NCI-H510A (cell line): ENCODE measurements around the gene CCDC148.
"Not testable (repeated sequence)": the region's sequence is repeated elsewhere in the genome, so short reads cannot be mapped to it uniquely, and the experiment has no call there.

Source experiments
- DNase-seq: peaks from one replicate; lab custom pipeline; 2025; lab: John Stamatoyannopoulos, UW

CCDC148 gene

DNA sequence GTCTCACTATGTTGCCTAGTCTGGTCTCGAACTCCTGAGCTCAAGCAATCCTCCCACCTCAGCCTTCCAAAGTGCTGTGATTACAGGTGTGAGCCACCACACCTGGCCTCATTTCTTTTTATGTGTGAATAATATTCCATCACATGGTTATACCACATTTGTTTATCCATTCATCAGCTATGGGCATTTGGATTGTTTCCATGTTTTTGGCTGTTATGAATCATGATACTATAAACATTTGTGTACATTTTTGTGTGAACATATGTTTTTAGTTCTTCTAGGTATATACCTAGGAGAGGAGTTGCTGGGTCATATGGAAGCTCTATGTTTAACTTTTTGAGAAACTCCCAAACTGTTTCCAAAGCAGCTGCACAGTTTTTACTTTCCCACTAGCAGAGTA lies 24.6 kb upstream of the CCDC148 start:
- no peak for DNase-seq

DNA sequence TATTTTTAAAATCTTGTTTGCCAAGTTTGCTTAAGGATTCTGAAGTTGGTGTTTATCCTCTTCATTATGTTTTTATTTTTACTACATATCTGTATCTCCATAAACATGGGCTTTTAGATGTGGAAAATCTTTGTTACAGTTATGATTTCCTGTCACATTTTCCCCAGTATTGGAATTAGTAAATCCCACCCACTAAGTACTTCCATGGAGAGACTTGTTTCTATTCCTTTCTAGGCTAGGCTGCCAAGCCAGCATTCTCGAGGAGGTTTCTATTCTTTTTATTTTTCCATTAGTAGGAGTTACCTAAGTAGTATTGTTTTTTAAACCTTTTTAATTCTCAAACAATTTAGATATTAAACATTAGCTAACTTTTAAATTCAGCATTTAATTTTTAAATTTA lies 22.3 kb upstream of the CCDC148 start:
- no peak for DNase-seq

DNA sequence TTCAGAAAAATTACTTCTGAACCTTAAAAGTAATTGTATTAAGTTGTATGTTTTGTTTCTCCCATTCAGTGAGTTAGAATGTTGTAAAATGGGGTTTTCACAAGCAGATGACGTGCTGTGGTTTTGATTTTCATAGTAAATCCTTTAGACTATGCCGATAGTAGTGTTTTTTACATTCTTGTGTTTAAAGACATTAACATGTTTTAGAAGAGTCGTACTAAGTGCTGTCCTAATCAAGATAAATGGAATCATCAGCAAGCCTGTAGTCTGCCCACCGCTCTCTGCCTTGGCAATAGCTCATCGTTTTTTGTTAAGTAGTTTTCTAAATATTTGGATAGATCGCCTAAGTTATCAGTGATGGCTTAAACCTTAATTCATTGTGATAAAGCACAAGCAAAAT lies 21.7 kb upstream of the CCDC148 start:
- no peak for DNase-seq

DNA sequence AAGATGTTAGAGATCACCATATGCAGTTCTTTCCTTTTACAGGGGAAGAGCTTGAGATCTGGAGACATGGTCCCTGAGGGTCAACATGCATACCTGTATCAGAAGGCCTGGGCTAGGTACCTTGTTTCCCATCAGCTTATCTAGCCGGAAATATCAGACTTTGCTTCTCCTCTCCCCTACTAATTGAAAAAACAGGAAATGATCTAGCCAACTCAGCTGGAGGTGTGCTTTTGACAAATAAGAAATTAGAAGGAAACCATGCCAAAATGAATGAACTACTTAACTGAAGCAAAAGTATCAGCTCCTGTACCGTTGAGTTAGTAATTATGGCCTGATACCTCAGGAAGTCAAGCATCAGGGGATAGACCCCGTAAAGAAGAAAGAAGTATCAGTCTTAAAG lies 20.6 kb upstream of the CCDC148 start:
- DNase-seq = no peak

DNA sequence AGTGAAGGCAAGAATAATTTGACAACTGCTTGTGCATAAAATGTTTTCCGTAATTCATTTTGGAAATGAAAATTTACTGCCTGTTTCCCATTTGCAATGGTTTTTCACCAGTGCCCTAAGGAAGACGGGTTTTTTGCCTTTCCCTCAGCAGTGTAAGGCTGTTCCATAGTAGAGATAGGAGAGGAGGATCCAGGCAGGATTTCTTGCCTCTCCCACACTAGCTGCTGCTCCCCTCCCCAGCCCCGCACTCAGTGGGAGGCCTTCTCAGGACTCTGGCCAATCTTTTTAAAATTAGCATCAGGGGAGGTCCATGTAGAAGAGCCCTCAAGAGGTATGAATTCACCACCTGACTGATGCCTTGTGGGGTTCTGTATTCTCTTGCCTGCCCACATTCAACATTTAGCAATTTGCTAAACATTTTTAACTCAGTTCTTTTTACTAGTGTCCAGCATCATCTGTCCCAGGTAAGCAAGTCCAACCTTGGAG lies 18.0 kb upstream of the CCDC148 start:
- DNase-seq = not testable (repeated sequence)

DNA sequence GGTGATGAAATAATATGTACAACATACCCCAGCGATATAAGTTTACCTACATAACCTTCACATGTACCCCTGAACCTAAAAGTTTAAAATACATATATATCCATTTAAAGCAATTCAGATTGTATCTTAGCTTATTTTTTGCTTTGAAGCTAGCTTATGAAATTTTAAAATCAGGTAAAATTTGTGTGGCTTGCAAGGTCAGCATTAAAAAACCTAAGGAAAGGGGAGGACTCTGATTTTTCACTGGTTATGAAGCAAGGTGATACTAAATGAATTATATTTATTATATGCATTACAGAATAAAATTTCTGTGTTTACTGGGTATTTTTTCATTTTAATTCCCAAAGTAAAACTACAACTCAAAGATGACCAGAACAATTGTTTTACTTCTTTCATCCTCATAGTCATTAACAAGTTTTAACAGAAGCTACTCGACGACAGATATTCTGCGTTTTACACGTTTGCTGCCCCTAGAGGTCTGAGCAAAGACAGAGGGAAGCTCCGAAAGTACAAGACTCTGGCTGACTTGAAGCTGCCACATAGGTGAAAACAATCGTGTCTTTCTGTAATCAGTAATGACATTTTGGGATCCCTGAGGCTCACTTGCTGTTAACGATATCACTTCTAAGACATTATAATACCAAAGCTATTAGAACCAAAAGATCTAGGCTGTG lies 17.3 kb upstream of the CCDC148 start:
- DNase-seq = no peak

DNA sequence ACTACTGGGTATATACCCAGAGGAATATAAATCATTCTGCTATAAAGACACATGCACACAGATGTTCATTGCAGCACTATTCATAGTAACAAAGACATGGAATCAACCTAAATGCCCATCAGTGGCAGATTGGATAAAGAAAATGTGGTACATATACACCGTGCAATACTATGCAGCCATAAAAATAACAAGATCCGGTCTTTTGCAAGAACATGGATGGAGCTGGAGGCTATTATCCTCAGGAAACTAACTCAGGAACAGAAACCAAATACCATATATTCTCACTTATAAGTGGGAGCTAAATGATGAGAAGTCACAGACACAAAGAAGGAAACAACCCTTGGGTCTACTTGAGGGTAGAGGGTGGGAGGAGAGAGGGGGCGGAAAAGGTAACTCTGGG lies 16.7 kb upstream of the CCDC148 start:
- DNase-seq = not testable (repeated sequence)

DNA sequence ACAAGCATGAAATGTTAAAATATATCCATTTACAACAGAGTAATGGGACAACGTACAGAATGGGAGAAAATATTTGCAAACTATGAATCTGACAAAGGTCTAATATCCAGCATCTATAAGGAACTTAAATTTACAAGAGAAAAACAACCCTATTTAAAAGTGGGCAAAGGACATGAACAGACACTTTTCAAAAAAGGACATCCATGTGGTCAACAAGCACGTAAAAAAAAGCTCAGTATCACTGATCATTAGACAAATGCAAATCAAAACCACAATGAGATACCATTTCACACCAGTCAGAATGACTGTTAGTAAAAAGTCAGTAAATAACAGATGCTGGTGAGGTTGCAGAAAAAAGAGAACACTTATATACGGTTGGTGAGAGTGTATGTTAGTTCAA lies 16.3 kb upstream of the CCDC148 start:
- not testable (repeated sequence) for DNase-seq

DNA sequence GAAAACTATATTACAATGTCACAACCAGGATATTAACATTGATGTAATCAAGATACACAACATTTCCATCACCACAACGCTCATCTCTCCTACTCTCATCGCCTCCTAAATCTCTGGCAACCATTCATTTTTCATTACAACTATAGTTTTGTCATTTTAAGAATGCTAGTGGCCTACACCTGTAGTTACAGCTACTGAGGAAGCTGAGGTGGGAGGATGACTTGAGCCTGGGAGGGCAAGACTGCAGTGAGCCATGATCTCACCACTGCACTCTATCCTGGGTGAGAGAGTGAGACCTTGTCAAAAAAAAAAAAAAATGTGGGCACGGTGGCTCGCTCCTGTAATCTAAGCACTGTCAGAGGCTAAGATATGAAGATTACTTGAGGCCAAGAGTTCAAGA lies 10.7 kb upstream of the CCDC148 start:
- DNase-seq = no peak

DNA sequence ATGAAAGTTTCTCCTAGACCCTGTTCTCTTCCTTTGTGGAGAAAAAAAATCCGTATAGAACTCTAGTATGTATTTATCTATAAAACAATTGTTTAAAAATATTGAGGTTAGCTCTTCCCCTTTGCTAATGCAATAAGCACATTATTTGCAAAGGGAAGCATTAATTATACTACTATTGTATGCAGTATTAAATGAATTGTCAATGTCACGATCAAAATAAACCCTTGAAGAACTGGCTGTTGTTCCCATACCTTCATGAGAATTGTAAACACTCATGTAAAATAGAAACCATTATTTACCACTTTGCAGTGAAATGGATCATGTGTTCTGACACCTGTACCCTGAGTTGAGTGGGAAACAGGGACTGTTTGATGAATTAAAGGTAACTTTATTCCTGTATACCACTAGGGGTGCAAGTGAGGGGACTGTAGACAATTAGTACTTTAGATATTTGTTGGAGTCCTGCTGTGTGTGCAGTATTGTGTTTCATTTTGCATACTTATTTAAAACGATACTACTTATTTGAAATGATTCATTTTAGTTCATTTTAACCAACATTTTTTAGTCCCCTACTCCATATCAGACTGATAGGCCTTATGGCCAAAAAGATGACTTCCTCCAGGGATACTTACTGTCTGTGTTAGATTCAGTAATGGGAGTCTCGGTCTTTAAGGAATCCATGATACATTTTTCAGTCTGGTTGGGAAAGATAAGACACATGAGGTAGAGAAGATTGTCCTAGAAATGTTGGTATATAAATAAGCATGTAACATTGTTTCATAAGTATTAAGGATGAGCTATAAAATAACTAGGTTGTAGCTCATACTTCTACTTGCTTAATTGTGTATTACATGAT lies 8.1 kb upstream of the CCDC148 start:
- DNase-seq = no peak

DNA sequence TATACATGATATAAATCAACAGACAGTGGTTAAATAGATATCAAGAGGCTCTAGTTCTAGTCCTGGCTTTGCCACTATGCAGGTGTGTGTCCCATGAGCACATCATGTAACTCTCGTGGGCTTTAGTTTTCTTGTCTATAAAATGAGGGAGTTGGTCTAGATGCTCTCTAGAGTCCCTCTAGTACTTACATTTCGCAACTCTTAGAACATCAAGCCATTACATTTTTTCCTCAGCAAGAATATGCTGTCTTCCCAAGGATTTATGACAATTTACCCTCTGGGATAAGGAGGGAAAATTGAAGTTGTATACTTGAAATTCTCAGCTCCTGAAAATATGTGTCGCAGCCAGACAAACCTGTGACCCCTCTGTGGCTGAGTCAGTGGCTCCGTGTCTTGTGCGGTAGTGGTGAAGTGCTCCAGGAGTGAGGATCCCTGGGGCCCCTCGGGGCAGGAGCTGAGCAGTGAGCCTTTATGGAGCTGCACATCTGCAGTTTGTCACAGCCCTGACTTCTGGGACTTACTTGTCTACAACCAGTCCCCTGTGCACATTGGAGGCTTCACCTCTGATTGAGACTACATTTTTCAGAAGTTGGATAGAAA lies 7.0 kb upstream of the CCDC148 start:
- DNase-seq = no peak

DNA sequence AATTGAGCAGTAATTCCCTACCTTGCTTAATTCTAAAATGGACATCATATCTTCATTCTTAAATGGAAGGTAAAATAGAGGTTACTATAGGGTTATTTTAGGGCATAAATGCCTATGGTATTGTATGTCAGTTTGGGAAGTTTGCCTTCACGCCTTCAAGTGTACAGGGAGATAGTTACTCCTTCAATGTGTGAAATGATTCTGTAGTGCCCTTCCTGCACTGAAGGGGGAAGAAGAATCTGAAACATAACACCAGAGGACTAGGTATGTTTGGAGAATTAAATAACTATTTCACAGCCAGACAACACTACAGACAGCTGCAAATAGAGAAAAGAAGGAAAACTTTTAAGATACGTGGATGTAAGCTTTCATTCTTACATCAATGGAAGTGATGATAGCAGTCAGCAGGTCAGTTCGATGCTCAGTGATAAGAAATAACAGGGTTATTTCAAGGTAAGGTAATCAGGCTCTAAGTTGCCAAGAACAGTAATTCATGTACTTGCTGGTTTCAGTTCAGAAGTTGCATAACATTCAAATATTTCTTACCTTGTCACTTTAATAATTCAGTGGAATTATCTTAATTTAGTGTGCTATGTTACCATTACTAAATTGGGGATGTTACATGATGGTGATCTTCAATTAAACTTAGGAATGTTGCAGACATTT lies 4.2 kb upstream of the CCDC148 start:
- DNase-seq = no peak

DNA sequence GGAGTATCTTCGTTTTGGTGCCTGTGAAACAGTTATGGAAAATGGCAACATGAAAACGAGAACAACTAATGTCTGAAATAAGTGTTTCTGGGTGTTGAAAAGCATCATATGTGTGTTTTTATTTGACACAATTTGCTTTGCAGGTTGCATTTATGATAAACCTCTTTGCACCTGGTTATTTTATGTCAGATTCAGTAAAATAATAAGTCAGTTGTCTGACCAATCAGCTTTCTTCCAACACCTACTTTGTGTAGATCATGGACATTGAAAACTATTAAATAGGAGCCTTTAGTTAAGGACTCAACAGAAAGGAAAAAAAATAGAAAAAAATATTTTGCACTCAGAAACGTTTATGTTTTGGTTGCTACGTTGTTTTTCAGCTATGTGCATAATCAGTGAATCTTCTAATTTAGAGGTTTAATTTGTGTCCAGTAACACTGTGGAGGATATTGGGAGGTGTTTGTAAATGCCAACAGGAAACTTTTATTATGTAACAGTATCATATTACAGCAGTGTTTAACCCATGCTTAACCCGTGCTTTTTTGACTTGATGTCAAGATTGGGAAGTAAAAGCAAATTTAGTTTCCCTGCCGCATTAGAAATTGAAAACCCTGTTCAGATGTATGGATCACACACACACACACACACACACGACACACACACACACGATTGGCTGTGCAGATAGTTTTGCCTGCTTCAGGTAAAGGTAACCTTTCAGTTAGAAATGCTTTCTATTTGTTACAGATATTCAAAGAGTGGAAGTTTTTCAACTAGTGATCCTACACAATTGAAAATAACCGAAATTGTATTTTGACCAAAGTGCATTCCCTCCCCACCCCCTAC lies 2.8 kb upstream of the CCDC148 start:
- DNase-seq = no peak

DNA sequence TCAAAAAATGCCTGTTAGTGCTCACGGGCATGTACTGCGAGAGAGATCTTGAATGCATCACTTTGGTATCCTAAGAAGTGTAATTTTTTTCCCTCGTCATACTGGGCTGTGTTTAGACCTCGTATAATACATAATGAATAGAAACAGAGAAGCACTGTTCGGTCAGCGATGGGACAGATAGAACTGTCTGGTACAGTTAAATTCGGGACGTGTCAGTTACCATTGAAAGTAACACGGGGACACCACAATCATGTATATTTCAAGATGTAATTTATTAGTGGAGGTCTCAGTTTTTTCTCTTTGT lies 2.0 kb upstream of the CCDC148 start:
- DNase-seq = no peak

DNA sequence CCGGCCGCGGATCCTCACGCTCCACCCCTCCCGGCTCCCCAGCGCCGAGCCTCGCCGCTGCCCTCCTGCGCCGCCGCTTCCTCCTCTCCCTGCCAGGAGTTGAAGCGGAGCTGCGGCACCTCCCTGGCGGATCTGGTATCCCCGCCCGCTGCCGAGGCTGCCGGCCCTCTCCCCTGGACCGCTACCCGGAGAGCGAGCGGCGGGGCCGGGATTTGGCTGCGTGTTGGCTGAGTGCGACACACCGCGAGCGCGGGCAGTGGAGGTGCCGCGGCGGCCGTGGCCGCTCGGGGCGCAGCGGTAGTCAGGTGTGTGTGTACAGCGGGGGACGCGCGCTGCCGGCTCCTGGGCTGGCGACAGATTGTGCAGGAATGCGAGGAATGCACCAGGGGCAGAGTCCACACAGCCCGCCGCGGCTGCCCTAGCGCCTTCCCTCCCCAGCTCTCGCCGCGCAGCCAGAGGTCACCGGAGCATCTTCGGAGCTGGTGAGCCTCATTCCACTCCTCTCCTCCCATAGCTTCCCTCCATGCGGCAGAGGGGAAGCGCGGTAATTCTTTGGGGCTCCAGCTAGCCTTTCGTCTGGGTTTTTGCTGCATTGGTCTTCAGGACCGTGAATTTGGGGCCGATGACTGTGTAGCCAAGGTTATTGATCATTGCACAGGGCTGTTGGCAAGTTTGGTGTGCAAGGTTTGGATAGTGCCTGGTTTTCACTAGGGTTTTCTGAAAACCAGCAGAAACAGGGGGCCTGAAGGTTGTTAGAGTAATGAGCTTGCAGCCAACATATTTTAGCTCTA lies 1.5 kb upstream of the CCDC148 start:
- DNase-seq = no peak

DNA sequence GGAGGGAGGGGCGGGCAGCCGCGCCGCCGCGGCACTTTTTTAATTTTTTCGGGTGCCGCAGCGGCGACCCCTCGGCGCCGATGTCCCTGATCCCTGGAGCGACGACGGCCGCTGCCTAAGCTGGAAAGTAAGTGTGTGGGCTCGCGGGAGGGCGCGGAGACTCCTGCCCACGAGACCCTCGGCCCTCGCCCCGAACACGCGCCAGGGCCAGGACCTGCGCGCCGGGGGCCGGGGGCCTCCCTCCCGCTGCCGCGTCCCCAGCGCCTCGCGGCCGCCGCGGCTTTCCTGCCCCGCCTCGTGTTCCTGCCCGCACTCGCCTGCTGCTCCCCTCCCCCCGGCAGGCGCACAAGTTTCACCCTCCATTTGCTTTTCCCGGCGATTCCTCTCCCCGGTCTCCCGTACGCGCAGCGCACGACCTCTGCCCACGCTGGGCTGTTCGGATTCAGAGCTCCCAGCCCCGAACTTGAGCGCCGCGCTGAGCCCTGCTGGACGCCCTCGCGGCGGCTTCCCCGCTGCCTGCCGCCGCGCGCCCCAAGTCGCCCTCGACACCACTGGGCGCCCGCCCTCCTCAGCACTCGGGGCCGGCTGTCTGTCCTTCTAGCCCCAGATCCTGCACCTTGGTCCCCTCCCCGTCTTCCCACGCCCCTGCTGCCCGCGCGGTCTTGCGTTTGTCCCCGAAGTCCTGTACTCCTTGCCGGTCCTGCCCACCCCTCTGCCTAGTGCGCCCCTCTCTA lies 706 bp upstream of the CCDC148 start:
- no peak for DNase-seq

DNA sequence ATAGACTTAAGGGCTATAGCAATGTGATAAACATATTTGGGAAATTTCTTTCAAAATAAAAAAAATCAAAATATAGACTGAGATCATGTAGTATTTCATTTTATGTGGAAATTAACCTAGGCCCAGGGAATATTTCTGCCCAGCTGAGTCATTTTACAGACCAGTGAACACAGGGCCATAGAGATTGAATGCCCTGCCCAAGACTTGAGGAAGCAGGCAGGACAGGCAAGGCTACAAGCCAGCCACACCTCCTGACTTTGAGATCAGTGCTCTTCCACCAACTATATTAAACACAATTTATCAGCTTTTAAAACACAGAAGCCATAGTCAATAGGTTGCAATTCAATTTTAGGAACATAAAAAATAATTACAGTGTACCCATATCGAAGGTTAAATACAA lies 12.9 kb downstream of the CCDC148 start:
- no peak for DNase-seq

DNA sequence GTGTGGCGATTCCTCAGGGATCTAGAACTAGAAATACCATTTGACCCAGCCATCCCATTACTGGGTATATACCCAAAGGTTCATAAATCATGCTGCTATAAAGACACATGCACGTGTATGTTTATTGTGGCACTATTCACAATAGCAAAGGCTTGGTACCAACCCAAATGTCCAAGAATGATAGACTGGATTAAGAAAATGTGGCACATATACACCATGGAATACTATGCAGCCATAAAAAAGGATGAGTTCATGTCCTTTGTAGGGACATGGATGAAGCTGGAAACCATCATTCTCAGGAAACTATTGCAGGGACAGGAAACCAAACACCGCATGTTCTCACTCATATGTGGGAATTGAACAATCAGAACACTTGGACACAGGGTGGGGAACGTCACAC lies 17.5 kb downstream of the CCDC148 start:
- not testable (repeated sequence) for DNase-seq

DNA sequence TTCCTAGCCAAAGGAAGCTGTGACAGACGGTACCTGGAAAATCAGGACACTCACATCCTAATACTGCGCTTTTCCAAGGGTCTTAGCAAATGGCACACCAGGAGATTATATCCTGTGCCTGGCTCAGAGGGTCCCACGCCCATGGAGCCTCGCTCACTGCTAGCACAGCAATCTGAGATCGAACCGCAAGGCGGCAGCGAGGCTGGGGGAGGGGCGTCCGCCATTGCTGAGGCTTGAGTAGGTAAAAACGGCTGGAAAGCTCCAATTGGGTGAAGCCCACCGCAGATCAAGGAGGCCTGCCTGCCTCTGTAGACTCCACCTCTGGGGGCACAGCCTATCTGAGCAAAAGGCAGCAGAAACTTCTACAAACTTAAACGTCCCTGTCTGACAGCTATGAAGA lies 22.8 kb downstream of the CCDC148 start:
- DNase-seq = not testable (repeated sequence)

DNA sequence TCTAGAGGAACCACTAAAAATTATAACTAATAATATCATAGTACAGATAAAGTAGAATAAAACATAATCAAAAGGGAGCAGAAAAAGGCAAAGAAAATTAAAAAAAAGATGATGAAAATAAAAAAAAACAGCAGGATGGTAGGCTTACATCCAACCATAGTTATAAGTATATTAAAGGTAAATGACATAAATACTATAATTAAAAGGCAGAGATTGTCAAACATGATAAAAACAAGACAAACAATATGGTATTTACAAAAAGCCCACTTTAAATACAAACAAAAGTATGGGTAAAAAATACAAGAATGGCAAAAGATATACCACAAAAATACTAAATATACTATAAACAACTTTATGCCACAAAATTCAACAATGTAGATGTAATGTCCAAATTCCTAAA lies 24.4 kb downstream of the CCDC148 start:
- no peak for DNase-seq
